A375 (cell line): ENCODE measurements around the gene SGCD. TPM values are rescaled to one million over a fixed set of nuclear protein-coding genes. Genes with fewer than 3 reads are reported as not detected.

ENCODE experiments used
- small RNA-seq: library from RNA; depleted of rRNA; stranded (forward); fragments of <200 nt; gene quantifications from one replicate; pipeline ENCODE3, GENCODE V24; 2014
- total RNA-seq: library from RNA; depleted of rRNA; stranded (reverse); fragments of >200 nt; shearing (Covaris generic); gene quantifications from 2 replicates; pipeline ENCODE4 v1.2.3, GENCODE V29; 2014; rRNA removed

Gene SGCD
- 0.08 TPM in 1 of 2 replicates, not detected in the other for total RNA-seq

DNA sequence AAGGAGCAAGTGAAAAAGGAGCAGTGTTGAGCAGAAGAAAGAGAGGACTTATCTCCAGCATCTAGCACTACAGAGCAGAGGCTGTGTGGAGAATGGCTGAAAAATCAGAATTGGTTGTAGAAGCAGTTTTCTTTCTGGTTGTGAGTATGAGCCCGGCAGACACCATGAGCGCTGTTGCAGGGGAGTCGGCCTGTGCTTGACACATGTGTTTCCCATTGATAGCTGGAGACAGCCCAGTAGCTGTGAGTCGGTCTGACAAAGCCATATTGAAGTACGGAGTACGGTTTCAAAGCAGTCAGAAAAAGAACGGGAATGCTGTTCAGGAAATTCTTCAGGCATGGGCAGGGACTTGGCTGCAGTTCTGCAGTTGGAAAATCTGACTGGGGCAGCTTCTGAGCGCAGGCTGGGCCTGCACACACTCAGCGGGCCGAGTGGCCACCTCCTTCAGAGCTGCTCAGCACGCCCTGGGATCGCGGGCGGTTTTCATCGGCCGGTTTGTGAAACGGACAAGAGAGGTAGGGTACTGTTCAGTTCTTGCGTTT is at the start of gene SGCD:
Gene SGCD, plus strand, starts transcription at position 447 of the 542 bp plus-strand sequence.

Small RNA genes lying within 50 kb of the gene (small RNA-seq; reads per million reads assigned to genes)
- not detected for gene AC027308.1
- not detected for gene RNU6-556P
